HPDE6-E6E7 (cell line): ENCODE data around the gene POTEI.
"Not testable (repeated sequence)": the region's sequence is repeated elsewhere in the genome, so short reads cannot be mapped to it uniquely, and the experiment has no call there.

Experiments used
- DNase-seq: peaks from one replicate; pipeline ENCODE4 v3.0.0; 2011; ENCODE audit warnings: missing footprints; ENCODE audit errors: extremely low spot score

Gene POTEI

DNA sequence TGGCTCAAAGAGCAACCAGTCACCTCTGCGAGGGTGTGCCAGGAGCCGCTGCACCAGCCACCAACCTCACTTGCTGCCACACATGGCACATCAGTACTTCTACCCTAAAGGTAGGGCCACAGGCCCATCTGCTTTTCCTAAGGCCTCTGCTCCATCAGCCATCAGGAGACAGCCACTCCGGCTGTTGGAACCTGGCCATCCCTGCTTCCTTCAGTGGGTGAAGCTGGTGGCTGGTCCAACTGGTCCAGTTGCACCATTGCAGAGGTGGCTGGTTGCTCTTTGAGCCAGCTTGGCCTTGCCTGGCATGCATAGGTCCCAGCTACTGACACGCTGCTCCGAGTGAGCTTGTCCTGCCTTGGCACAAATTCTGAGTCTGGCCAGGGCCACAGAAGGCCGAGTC, 53.7 kb downstream of the POTEI start:
- not testable (repeated sequence) for DNase-seq

DNA sequence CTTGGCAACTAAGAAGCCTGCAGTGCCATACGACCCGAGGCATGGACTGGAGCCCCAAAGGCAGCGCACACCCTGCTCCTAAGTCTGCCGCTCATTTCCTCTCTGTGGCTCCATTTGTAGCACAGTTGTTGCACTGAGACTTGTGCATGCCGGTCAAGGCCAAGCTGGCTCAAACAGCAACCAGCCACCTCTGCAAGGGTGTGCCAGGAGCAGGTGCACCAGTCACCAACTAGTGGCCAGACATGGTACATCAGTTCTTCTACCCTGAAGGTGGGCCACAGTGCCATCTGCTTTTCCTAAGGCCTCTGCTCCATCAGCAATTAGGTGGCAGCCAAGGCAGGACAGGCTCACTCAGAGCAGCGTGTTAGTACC, 54.4 kb downstream of the POTEI start:
- not testable (repeated sequence) for DNase-seq

DNA sequence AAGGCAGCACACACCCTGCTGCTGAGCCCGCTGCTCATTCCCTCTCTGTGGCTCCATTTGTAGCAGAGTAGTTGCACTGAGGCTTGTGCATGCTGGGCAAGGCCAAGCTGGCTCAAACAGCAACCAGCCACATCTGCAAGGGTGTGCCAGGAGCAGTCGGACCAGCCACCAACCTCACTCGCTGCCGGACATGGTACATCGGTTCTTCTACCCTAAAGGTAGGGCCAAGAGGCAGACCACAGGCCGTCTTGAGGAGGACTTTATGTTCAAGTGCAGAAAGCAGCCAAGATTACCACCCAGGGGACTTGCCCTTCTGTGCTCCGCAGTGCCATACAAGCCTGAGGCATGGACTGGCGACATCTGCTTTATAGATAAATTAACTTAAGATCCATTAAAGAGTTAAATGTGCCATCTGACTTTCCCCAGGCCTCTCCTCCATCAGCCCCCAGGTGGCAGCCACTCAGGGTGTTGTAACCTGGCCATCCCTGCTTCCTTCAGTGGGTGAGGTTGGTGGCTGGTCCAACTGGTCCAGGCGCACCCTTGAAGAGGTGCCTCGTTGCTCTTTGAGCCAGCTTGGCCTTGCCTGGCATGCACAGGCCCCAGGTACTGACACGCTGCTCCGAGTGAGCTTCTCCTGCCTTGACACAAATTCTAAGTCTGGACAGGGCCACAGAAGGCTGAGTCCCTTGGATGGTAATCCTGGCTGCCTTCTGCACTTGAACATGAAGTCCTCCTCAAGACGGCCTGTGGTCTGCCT, 55.0 kb downstream of the POTEI start:
- DNase-seq: peak; percentile 0

DNA sequence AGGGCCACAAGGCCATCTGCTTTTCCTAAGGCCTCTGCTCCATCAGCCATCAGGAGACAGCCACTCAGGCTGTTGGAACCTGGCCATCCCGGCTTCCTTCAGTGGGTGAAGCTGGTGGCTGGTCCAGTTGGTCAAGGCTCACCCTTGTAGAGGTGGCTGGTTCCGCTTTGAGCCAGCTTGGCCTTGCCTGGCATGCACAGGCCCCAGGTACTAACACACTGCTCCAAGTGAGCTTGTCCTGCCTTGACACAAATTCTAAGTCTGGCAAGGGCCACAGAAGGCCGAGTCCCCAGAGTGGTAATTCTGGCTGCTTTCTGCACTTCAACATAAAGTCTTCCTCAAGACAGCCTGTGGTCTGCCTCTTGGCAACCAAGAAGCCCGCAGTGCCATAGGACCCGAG, 56.2 kb downstream of the POTEI start:
- not testable (repeated sequence) for DNase-seq

DNA sequence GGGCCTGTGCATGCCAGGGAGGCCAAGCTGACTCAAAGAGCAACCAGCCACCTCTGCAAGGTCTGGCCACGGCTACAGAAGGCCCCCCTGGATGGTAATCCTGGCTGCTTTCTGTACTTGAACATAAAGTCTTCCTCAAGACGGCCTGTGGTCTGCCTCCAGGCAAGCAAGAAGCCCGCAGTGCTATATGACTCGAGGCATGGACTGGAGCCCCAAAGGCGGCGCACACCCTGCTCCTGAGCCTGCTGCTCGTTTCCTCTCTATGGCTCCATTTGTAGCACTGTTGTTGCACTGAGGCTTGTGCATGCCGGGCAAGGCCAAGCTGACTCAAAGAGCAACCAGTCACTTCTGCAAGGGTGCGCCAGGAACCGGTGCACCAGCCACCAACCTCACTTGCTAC, 57.3 kb downstream of the POTEI start:
- DNase-seq: not testable (repeated sequence)

DNA sequence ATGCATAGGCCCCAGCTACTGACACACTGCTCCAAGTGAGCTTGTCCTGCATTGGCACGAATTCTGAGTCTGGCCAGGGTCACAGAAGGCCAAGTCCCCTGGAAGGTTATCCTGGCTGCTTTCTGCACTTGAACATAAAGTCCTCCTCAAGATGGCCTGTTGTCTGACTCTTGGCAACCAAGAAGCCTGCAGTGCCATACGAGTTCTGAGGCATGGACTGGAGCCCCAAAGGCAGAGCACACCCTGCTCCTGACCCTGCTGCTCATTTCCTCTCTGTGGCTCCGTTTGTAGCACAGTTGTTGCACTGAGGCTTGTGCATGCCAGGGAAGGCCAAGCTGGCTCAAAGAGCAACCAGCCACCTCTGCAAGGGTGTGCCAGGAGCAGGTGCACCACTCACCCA, 57.9 kb downstream of the POTEI start:
- DNase-seq: not testable (repeated sequence)

DNA sequence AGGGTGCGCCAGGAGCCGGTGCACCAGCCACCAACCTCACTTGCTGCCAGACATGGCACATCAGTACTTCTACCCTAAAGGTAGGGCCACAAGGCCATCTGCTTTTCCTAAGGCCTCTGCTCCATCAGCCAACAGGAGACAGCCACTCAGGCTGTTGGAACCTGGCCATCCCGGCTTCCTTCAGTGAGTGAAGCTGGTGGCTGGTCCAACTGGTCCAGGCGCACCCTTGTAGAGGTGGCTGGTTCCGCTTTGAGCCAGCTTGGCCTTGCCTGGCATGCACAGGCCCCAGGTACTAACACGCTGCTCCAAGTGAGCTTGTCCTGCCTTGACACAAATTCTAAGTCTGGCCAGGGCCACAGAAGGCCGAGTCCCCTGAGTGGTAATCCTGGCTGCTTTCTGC, 58.8 kb downstream of the POTEI start:
- not testable (repeated sequence) for DNase-seq

DNA sequence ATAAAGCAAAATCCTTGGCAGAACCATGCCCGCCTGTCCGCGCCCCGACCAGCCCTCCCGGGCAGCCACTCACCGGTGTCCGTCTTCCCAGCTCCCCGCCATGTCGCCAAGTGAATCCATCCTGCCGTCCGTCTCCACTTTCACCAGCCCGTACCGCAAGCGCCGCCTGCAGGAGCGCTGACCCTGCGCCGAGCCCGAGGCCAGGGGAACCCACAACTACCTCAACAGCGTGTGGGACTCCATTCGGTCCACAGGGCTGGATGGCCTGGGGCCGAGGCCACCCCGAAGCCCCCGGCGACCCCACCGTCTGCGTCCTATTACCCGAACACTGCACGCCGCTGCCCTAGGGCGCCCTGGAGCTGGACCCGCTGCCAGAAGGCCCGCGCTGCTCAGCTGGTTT, 81.5 kb downstream of the POTEI start:
- not testable (repeated sequence) for DNase-seq

DNA sequence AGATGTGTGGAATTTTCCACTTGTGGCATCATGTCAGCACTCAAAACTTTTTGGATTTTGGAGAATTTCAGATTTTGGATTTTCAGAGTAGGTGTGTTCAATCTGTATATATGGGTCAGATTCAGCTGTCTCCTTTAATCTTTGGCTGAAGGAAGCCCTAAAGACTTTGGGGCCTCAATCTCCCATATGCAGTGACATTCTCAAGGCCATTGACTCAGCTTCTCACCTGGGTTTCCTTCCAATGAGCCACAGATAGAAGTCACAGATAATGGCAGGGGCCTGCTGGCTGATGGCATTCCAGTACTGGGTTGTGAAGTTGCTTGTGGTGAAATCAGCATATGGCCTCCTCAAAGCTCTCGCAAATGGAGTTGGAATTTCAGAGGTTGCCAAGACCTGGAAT, 90.3 kb downstream of the POTEI start:
- not testable (repeated sequence) for DNase-seq

DNA sequence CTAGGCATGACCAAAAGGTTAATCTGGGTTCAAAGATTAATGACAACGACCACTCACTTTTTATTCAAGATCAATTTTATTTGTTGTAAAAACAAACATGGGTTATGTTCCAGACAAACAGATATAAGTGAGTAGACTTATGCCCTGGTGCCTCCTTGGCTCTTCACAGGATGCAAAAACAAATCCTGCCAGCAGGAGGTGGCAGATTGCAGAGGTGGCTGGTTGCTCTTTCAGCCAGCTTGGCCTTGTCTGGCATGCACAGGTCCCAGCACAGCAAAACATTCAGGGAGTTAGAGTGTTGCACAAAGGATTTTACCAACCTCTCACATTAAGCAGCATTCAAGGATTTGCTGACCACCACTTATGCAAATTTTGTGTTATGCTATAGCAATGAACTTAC, 92.4 kb downstream of the POTEI start:
- DNase-seq: not testable (repeated sequence)
